WI38 (cell line): ENCODE results near the gene UBA52.

Experiments
- H3K4me3 ChIP-seq: 2 replicates; pipeline ENCODE4 v1.5.1; 2011; ENCODE audit warnings: low read depth, mild to moderate bottlenecking, control low read depth, low read length
- CTCF ChIP-seq: IDR thresholded peaks from 2 replicates; pipeline ENCODE4 v1.5.1; 2012; ENCODE audit warnings: low read depth, mild to moderate bottlenecking, control low read depth, low read length

UBA52 gene

GRCh38 chr19:18541258-18541991 is 30.2 kb upstream of the UBA52 start:
- no peak for TF ChIP-seq CTCF
- no peak overlapping the region; the same call in 1 of the 2 replicates for H3K4me3 ChIP-seq

- H3K4me3 ChIP-seq = peak overlapping the region; percentile 70
Observed at GRCh38 chr19:18541992-18542940, 29.4 kb upstream of the UBA52 start.

GRCh38 chr19:18542941-18543813 is 28.5 kb upstream of the UBA52 start, which contains the start of gene FKBP8:
Gene FKBP8 (minus strand): TSS chr19:18543573. CDS start chr19:18541970, 1,603 bp downstream.
- TF ChIP-seq CTCF = no peak
- peak within 1 kb of the TSS; percentile 70 for H3K4me3 ChIP-seq

More at GRCh38 chr19:18541992-18542940, 29.4 kb upstream of the UBA52 start:
- TF ChIP-seq CTCF = no peak

- peak overlapping the region; percentile 51 for H3K4me3 ChIP-seq
- no peak for TF ChIP-seq CTCF
Observed at GRCh38 chr19:18543814-18544475, 27.7 kb upstream of the UBA52 start.

GRCh38 chr19:18551631-18552030 is 20.0 kb upstream of the UBA52 start:
- no peak for TF ChIP-seq CTCF
- H3K4me3 ChIP-seq = no peak overlapping the region

GRCh38 chr19:18557411-18558201 is 14.1 kb upstream of the UBA52 start, which contains the start of gene KXD1:
Gene KXD1 (plus strand): TSS chr19:18557870. CDS start chr19:18562057, 4,187 bp downstream.
- no peak for TF ChIP-seq CTCF
- H3K4me3 ChIP-seq = peak within 1 kb of the TSS; percentile 99
